Occipital lobe (tissue), 2 donors: Measurements from ENCODE around the gene SSR1. TPM values are rescaled to one million over a fixed set of nuclear protein-coding genes. Genes with fewer than 3 reads are reported as not detected.
A peak's percentile ranks its signal among the peaks of the same experiment; 100 is the strongest.
"Not testable (repeated sequence)": the region's sequence is repeated elsewhere in the genome, so short reads cannot be mapped to it uniquely, and the experiment has no call there.

Source experiments
- DNase-seq: peaks from one replicate; lab custom pipeline; 2025; lab: John Stamatoyannopoulos, UW
- total RNA-seq: library from RNA; depleted of rRNA; stranded (reverse); fragments of >200 nt; gene quantifications from one replicate; pipeline ENCODE4 v1.2.3, GENCODE V29; 2014

The SSR1 gene
- 50.1 TPM for total RNA-seq

DNA sequence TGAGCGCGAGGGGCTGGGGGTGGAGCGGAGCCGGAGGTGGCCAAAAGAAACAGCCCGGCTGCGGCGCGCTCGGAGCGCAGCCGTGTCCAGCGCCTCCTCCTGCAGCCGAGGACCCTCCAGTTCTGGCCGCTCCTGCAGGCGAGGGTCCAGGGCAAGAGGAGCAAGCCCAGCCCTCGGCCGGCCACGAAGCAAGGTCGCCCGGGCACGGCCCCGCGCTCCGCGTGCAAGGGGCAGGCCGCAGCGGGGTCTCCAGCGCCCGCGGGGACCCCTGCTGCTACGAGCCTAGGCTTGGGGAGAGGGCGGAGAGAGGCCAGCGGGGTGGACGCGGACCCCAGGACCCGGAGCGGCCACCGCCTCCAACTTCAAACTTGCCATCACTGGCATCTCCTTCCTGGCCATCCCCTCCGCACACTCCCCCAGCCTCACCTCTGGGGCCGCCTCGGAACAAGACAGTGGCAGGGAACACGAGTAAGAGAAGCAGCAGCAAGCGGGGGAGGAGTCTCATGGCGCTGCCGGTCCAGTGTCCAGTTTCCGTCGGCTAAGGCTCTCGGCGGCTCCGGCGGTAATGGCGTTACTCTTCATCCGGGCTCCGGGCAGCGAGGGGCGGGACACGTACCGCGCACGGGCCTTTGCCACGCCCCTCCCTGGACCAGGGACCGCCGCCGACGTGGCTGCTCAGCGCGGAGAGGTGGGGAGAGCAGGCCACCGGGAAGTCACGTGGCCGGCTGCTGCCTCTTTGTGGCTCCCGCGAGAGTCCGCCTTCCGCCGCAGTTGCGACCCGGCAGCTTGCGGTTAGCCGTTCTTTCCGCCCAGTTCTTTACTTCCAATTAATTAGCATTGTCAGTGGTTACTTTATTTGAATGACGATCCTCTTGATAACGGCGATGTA, at the start of gene SSR1:
TSS of gene SSR1 (minus strand) at position 584 of the 889 bp plus-strand sequence. CDS start at position 505, 79 bp downstream.
- peak; percentile 96 for DNase-seq

DNA sequence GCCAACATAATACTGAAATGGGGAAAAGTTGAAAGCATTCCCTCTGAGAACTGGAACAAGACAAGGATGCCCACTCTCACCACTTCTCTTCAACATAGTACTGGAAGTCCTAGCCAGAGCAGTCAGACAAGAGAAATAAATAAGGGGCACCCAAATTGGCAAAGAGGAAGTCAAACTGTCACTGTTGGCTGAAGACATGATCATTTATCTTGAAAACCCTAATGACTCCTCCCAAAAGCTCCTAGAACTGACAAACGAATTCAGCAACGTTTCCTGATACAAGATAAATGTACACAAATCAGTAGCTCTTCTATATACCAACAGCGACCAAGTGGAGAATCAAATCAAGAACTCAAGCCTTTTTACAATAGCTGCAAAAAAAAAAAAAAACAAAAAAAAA, 38.9 kb upstream of the SSR1 start:
- DNase-seq: not testable (repeated sequence)

DNA sequence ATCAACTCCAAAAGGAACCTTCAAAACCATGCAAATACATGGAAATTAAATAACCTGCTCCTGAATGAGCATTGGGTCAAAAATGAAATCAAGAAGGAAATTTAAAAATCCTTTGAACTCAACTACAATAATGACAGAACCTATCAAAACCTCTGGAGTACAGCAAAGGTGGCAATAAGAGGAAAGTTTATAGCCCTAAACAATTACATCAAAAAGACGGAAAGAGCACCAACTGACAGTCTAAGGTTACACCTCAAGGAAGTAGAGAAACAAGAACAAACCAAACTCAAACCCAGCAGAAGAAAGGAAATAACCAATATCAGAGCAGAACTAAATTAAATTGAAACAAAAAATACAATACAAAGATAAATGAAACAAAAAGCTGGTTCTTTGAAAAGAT, 37.6 kb upstream of the SSR1 start:
- not testable (repeated sequence) for DNase-seq

DNA sequence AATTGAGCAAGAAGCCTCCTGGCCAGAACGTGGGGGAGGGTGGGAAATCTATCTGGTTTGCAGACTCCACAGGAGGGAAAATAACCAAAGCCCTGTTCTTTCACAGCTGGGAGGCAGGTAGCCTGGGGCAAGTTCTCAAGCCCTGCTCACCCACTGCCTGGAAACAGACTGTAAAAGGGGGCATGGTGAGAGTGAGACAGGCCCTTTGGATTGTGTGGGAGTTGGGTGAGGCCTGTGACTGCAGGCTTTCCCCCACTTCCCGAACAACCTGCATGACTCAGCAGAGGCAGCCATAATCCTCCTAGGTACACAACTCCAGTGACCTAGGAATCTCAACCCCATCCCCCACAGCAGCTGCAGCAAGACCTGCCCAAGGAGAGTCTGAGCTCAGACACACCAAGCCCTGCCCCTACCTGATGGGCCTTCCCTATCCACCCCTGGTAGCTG, 34.6 kb upstream of the SSR1 start:
- not testable (repeated sequence) for DNase-seq

DNA sequence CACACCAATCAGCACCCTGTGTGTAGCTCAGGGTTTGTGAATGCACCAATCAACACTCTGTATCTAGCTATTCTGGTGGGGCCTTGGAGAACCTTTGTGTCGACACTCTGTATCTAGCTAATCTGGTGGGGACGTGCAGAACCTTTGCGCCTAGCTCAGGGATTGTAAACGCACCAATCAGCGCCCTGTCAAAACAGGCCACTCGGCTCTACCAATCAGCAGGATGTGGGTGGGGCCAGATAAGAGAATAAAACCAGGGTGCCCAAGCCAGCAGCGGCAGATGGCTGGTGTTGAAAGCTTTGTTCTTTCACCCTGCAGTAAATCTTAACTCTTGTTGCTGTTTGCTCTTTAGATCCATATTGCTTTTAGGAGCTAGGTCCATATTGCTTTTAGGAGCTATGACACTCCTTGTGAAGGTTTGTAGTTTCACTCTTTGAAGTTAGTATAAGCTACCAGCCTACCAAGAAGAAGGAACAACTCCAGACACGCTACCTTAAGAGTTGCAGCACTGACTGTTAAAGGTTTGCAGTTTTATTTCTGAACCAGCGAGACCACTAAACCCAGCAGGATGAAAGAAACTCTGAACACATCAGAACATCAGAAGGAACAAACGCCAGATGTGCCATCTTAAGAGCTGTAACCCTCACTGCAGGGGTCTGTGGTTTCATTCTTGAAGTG, 31.9 kb upstream of the SSR1 start:
- not testable (repeated sequence) for DNase-seq

DNA sequence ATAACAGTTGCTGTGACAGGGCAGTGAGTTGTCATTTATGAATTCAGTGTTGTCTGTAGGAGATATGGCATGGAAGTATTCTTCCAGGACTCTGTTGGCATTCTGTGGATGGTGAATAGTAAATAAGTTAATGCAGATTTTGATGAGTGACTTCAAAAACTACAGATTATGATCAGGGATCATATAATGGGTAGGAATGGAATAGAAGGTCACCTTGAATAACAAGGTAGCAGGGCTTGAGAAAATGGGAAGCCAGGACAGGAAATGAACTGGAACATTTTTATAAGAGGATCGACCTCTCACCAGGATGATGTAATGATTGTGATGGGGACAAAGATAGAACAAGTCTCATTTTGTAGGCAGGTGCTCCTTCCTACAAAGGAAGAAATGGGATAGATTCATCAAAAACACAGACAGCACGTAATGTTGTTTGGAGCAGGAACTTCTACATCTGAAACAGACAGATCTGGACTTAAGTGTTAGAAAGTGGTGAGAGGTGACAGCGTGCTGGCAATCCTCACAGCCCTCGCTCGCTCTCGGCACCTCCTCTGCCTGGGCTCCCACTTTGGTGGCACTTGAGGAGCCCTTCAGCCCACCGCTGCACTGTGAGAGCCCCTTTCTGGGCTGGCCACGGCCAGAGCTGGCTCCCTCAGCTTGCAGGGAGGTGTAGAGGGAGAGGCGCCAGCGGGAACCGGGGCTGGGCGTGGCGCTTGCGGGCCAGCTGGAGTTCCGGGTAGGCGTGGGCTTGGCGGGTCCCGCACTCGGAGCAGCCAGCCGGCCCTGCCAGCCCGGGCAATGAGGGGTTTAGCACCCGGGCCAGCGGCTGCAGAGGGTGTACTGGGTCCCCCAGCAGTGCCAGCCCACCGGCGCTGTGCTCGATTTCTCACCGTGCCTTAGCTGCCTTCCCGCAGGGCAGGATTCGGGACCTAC, 30.8 kb upstream of the SSR1 start:
- DNase-seq: no peak

DNA sequence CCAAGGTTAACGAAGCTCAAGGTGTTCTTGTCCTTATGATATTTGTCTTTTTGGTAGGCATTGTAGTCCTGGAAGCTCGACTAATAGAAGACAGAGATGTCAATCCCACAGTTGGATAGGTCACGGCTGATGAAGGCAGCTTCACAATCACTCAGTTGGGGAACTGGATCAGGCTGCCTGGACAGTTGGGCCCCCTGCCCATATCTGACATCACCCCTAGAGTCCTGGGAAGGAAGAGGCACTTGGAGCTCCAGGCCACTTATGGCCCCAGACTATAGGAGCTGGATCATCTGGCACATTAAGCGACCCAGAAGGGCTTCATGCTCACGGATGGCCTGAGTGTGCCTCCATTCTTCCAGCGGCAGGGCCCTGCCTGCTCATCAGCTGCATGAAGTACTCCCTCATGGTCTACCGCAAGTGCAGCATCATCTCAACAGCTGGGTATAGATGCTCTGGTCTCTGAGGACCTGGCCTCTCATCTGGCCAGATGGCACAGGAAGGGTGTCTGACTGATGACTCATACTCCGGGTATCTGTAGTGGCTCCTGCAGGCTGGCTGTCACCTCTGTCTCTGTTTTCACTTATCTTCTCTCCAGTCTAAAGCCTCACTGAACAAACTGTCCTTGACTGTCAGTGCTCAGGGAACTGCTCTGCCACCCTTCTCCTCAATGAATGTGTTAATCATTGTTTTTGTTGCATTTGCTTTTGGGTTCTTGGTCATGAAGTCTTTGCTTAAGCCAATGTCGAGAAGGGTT, 29.2 kb upstream of the SSR1 start:
- no peak for DNase-seq

DNA sequence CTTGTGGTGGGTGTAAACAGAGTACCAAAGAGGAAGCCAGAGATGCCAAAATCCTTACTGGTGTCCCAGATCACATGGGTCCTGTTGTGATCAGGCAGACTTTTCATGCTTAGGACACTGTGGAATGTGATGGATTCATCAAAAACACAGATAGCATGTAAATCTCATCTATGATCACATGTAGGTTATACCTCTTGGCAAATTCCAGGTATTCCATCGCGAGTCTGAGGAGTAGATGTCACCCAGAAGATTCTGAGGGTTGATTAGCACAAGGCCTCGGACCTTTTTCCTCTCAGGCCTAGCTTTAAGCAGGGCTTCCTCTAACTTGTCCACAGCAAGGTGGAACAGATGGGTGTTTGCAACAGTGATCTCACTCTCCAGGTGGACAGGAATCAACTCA, 28.3 kb upstream of the SSR1 start:
- no peak for DNase-seq

DNA sequence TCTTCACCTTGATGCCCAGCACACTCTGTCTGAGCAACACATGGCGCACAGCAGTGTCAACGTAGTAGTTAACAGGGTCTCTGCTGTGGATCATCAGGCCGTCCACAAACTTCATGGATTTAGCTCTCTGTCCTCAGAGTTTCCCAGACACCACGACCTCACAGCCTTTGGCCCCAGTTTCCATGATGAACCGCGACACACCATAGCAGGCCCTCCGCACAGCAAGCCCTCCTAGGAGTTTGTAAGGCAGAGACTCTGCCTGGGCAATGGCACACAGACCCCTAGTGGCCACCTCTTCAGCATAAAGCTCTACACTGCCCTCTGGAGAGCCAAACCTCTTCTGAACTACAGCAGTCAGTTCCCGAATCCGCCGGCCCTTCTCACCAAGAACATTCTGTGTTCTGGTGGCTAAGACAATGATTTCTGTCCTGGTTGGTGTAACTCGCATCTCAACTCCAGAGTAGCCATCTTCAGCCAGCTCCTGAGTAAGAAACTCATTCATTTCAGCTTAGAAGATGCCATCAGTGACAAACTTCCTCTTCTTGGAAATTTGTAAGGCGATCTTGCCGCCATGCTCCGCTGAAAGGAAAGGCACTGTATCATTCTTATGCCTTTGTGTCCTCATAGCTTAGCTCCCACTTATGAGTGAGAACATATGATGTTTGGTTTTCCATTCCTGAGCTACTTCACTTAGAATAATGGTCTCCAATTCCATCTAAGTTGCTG, 26.2 kb upstream of the SSR1 start:
- not testable (repeated sequence) for DNase-seq

DNA sequence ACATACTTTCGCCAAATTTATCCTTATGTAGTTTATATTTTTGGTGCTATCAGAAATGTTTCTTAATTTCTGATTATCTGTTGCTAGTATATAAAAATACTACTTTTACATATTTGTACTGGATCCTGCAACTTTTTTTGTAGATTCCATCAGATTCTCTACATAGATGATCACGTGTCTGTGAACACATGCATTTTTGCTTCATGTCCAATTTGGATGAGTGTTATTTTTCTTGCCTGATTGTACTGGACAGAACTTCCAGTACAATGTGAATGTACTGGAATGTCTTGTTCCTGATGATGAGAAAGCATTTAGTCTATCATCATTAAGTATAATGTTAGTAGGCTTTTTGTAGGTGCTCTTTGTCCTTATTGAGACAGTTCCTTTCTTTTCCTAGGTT, 25.0 kb upstream of the SSR1 start:
- DNase-seq: no peak

DNA sequence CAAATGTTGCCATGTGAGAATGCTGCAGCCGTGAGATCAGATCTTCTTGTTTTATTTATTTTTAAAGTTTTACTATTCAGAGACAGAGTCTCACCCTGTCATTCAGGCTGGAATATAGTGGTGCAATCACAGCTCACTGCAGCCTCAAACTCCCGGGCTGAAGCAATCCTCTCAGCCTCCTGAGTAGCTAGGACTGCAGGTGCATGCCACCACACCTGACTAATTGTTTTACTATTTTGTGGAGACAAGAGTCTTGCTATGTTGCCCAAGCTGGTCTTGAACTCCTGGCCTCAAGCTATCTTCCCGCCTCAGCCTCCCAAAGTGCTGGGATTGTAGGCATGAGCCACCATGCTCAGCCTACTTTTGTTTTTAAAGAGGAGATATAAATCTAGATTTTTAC, 22.5 kb upstream of the SSR1 start:
- DNase-seq: no peak

DNA sequence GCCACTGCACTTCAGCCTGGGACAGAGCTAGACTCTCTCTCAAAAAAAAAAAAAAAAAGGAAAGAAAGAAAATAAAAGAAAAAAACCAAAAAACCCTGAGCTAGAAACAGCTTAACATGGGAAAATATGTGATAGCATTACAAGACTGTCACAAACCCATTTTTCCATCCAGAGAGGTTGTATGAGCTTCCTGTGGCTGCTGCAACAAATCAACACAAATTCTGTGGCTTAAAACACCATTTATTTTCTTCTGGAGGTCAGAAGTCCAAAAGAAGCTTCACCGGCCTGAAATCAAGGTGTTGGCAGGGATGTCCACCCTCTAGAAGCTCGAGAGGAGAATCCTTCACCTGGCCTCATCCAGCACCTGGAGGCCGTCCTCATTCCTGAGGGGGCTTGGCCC, 21.7 kb upstream of the SSR1 start:
- no peak for DNase-seq

DNA sequence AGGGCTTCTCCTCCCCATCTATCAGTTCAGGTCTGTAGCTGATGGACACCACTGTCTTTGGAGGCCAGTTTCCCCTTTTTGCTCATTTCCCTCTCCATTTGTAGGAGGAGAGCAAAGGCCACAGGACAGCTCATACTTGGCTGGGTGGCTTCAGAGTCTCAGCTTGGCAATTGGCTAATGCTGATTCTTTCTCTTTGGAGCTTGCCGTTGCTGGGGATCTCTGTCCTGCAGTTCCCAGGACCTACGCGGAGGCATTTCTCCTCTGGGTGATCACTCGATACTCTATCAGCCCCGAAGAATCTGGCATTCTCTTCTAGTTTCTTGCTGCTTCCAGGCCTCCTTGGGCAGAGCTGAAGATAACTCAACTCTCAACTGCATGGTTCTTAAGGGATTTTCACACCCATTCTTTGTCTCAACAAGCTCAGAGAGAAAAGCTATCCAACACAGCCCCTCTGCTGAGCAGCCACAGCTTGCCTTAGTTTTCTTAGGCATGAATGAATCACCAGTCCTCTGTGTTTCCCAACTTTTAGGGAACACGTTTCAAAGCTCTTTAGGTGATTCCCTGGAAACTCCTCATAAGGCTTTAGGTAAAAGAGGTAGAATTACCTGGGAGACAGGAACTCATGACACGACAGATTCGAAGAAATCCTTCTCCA, 19.2 kb upstream of the SSR1 start:
- no peak for DNase-seq

DNA sequence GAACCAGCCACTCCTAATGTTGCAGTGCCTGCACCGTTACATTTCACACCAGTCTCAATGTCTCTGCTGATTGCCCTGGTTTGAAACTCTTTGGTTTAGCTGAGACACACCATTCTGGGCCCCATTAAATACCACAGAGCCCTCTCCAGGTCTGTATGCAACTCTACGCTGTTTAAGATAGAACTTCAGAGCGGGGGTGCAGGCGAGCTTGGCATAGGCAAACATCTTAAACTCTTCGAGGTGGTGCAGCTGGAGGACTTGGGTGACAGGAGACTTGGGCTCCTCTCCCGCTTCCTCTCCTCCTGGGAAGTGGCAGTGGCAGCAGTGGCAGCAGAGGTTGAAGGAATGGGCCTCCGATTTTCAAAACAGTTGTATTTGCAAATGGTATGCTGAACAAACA, 18.5 kb upstream of the SSR1 start:
- DNase-seq: no peak

DNA sequence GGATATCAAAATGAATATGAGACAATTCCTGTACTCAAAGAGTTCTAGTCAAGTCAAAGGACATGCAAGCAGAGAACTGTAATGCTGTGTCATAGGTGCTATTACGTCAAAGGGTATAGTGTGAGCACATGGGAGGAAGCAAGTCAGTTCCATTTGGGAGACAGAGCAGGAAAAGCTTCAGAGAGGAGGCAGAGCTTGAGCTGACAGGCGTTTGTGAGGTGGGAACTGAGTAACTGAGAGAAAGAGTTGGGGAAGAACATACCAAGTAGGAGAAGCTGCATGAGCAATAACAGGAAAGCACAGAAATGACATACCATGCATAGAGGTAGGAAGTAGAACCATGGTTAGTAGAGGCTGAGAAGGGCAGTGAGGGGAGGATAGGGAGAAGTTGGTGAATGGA, 15.2 kb upstream of the SSR1 start:
- no peak for DNase-seq

DNA sequence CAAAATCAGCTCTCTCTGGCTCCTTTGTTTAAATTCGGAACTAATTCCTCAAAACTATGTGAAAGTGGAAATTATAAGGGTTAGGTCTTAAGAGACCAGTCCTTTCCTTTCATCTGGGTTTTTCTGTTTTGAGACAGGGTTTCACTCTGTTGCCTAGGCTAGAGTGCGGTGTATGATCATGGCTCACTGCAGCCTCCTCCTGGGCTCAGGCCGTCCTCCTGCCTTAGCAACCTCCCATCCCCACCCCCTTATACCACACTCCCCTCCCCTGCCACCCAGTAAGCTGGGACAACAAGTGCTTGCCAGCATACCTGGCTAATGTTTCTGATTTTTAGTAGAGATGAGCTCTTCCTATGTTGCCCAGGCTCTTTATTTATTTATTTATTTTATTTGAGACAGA, 12.8 kb upstream of the SSR1 start:
- no peak for DNase-seq

DNA sequence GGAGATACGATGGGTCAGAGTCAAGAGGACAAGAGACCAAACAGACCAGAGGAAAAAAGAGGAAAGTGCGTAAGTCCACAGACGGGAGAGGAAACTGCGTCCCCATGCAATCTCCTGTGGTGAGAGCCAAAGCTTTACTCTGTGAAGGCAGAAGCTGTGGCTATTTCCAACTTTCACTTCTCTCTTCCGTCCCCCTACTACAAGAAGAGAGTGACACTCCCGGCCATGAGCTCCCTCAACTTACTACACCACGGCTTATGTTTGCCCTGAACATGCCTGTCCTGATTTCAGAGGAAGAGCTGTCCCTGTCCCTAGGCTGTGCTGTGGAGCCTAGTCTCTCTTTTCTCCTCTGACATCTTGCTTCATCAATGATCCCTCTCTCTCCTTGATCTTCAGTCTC, 11.5 kb upstream of the SSR1 start:
- no peak for DNase-seq

DNA sequence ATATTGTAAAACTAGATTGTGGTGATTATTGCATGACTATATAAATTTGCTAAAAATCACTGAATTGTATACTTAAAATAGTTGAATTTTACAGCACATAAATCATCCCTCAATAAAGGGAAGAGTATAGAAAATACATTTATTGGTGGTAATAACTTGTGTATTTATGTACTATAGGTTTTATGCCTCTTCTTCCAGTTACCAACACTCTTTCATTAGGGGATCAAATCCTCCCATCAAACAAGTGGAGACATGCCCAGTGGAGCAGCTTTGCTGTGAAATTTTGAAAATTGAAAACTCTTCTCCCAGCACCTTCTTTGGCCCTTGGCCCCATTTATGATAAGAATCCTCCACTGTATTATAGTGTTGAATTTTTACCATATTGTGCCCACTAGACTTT, 10.1 kb upstream of the SSR1 start:
- DNase-seq: no peak

DNA sequence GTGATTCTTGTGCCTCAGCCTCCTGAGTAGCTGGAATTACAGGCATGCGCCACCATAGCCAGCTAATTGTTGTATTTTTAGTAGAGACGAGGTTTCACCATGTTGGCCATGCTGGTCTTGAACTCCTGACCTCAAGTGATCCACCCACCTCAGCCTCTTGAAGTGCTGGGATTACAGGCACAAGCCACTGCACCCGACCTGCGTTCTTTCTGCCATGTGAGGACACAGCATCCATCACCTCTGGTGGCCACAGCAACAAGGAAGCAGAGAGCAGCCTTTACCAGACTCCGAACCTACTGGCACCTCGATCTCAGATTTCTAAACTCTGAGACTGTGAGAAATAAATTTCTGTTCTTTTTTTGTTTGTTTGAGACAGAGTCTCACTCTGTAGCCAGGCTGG, 8.9 kb upstream of the SSR1 start:
- not testable (repeated sequence) for DNase-seq

DNA sequence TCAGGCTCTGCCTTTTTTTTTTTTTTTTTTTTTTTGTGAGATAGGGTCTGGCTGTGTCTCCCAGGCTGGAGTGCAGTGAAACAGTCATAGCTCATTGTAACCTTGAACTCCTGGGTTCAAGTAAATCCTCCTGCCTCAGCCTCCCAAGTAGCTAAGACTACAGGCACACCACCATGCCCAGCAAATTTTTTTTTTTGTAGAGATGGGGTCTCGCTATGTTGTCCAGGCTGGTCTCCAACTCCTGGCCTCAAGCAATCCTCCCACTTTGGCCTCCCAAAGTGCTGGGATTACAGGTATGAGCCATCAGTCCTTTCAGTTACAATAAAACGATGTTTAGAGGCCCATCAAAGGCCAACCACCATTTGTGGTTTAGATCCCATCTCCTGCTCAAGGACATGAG, 6.4 kb upstream of the SSR1 start:
- DNase-seq: not testable (repeated sequence)
